GM12864 (cell line): ENCODE results near the gene FTCDNL1.

Experiments used
- DNase-seq: peaks from one replicate; pipeline ENCODE4 v3.0.0-alpha.2; 2011; ENCODE audit warnings: low read depth
- H3K4me3 ChIP-seq: 2 replicates; pipeline ENCODE4 v1.5.1; 2011; ENCODE audit warnings: mild to moderate bottlenecking, low read depth, low read length, control low read depth
- CTCF ChIP-seq: IDR thresholded peaks from 2 replicates; pipeline ENCODE4 v1.5.1; 2011; ENCODE audit warnings: low read depth, mild to moderate bottlenecking, moderate library complexity, low read length, control low read depth, inconsistent platforms; ENCODE audit errors: missing control alignments

Gene FTCDNL1

DNA sequence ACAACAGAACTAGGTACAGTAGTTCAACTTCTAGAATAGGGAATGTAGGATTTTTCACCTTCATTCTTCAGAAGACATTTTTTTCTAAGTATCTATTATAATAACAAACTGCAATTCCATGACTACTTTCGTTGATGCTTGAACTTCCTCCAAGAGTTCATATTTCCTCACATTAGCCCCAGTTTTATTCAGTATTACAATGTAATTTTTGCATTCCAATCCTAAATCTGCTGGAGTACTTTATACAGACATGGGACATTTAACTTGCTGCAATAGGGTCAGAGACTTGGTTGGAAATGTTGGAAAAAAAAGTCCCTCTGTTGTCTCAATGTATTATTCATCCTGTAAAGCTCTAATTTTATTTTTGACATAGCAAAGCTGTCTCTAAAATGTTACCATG lies 19.6 kb upstream of the FTCDNL1 start:
- no peak for TF ChIP-seq CTCF
- H3K4me3 ChIP-seq, result no peak overlapping the region
- DNase-seq, result no peak

DNA sequence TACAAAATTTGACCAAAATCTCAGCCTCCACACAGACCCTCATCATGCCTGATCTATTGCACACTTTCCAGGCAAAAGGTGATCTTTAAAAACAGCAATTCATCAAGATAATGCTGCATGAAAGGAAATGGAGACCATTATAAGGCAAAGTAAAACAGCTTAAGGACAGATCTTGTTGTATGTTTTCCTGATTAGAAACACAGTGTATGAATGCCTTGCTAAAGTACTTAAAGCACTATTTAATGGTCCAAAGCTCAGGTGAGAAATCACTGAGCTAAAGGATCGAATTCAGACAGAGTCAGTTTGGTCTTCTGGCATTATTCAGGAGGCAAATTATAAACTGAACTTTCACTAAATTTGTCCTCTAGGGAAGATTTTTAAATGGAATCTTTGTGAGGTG lies 18.7 kb upstream of the FTCDNL1 start:
- H3K4me3 ChIP-seq, result no peak overlapping the region
- no peak for DNase-seq
- TF ChIP-seq CTCF, result no peak

GRCh38 chr2:199869227-199869541 lies 18.2 kb upstream of the FTCDNL1 start:
- TF ChIP-seq CTCF, result no peak
- DNase-seq, result no peak
- no peak overlapping the region for H3K4me3 ChIP-seq

DNA sequence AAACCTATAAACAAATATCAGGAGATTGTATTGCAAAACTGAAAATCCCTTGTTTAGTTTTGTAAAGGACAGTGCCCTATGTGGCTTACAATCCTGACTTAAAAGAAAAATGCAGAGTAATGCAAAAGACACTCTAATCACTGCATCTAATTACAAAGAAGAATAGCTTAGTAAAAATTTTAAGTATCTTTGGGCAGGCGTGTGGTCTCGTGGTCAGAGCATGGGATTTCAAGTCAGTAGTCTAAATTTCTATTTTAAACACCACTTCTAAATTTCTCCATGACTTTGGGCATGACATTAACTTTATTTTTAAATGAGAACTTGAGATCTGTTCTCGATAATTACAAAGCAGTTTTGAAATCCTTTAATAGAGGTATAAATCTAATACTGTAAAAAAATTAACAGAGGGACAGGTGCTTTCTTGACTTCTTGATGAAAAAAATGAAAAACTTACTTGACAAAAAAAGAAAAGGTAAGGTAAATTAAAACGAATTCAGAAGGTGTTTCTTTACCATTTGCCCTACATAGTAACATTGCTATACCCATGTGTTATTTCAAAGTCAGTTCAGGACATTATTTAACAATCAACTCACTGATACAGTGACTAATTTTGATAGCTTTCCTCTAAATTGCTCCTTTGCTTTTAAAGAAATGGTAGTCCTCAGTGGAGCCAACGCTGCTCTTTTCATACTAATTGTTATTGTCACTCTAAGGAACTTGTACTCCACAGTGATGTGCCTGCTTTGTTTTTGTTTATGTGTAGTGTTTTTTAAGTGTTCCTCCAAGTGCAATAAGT lies 17.6 kb upstream of the FTCDNL1 start:
- H3K4me3 ChIP-seq, result no peak overlapping the region
- TF ChIP-seq CTCF, result no peak
- DNase-seq, result no peak

DNA sequence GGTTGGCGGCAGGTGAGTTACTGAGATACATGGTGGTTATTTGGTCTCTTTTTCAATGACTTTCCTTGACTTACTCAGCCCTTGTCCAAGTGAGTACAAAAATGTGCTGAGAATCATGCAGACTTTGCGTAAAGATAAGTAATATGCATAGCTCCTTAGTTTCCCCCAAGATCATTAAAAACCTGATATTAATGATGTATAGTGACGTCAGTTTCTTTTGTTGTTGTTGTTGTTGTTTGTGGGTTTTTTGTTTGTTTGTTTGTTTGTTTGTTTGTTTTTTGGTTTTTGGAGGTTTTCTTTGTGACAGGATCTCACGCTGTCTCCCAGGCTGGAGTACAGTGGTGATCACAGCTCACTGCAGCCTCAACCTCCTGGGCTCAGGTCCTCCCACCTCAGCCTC lies 14.9 kb upstream of the FTCDNL1 start:
- DNase-seq, result no peak
- no peak for TF ChIP-seq CTCF
- no peak overlapping the region for H3K4me3 ChIP-seq

DNA sequence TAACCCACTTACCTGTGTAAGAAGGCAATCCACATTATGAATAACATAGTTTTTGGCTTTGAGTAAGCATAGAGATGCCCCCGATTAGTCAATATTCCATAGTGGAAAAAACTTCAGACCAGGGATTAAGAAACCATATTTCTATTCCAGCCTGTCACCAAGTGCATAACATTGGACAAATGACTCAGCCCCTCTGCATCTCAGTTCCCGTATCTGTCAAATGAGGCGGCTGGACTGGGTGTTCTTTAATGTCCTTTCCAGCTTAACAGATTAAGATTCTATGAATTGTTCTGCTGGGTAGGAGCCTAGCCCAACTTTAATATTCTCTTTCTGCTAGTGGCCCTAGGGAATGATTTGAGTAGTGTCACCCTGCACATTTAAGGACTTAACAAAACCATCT lies 11.8 kb upstream of the FTCDNL1 start:
- H3K4me3 ChIP-seq, result no peak overlapping the region
- TF ChIP-seq CTCF, result no peak
- no peak for DNase-seq

DNA sequence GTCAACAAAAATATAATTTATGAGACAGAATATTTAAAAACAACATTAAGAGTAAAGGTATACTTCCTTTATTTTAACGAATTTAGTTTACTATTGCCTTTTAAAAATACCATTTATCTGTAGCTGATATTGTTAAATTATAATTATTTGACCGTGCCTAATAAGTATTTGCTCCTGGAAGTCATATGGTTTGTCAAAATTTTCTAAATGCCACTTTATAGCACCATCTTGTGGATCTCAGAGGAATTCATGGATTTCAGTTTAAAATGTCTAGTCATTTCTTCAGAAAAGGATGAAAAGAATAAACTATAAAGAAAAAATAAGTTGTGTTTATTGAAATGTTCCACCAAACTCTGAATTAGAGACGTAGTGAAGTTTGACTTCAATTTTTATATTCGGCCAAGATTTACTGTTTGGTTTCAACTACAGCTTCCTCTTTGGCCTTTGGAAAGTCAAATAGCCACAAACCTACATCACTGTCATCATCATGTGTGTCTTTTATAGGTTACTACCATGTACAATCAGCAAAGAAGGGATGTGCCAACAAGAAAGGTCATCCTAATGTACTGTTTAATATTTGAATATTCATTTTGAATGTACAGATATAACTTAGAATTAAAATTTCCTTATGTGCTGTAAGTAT lies 10.3 kb upstream of the FTCDNL1 start:
- DNase-seq, result no peak
- peak; percentile 41 for TF ChIP-seq CTCF
- H3K4me3 ChIP-seq, result no peak overlapping the region
